GM18507 (cell line): Measurements from ENCODE around the gene MPP2.
"Not testable (repeated sequence)": the region's sequence is repeated elsewhere in the genome, so short reads cannot be mapped to it uniquely, and the experiment has no call there.

Source experiments
- DNase-seq: peaks from one replicate; pipeline ENCODE4 v3.0.0; 2011; ENCODE audit warnings: low read depth; ENCODE audit not compliant: insufficient read length; ENCODE audit errors: extremely low spot score
- FAIRE-seq: peaks from 2 replicates; lab custom pipeline; 2011; peaks lifted over from hg19 to GRCh38; lab: Jason Lieb, UNC

Gene MPP2

GRCh38 chr17:43907425-43907981 is at the start of gene MPP2:
MPP2 (minus strand) TSS chr17:43907536; CDS start chr17:43904460, 3,076 bp downstream.
- DNase-seq (no peak), FAIRE-seq (no peak)

GRCh38 chr17:43956222-43956621 is 48.9 kb upstream of the MPP2 start:
- DNase-seq: no peak
- no peak for FAIRE-seq

DNA sequence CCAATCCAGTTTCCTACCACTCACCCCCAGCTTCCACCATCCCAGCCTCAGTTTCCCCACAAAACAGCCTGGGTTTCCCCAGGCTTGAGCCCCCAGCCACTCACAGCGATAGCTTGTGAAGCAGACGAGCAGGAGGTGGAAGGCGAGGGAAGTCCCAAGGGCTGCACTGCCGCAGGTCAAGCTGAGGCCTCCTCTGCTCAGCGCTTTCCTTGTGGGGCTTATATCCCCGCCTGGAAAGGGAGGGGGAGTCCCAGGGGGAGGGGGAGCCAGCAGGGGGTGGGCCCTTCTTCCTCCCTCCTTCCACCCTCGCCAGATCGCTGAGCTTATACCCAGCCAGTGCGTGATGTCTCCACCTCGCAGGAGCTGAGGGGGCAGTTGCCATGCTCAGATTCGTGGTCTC is 46.4 kb upstream of the MPP2 start, which contains the start of gene PYY:
TSS of gene PYY (minus strand) at position 195 of the 400 bp plus-strand sequence. CDS start 457 bp downstream, outside the sequence.
- no peak for FAIRE-seq
- no peak for DNase-seq

DNA sequence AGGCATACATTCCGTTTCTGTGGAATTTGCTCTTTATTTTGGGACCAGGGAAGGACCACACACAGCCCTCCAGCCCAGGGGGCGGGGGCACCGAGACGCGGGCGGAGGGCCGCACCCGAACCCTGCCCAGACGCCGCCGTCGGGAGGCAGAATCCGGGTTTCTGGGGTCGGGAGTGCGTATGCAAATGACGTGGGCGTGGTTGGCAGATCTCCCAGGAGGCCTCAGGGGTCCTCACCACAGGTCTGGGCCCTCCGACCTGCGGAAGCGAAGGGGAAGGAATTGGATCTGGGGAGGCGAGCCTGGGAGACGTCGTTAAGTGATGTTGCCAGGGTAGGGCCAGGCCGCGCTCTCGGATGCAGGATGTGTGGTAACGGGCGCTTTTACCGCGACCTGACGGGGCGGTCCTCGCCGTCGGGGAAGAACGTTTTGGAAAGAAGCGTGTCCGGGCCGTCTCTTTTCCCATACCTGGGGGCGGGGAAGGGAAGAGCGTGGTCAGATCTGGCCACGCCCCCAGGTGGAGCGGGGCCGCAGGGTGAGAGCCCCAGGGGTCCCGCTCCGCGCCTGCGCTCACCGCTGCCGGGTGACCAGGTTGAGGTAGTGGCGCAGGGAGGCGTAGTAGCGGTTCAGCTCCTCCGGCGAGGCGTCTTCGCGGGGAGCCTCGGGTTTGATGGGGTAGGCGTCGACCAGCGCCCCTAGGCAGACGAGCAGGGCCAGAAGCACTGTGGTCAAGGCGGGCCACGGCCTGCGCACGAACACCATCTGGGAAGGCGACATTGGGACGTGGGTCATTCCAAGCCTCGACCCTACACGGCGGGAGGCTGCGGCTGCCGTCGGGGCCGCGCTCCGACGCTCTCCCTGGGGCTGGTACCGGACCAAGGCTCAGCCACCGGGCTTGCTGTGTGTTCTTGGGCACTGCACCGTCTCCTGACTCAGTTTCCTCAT is 45.7 kb upstream of the MPP2 start:
- DNase-seq (no peak), FAIRE-seq (no peak)

DNA sequence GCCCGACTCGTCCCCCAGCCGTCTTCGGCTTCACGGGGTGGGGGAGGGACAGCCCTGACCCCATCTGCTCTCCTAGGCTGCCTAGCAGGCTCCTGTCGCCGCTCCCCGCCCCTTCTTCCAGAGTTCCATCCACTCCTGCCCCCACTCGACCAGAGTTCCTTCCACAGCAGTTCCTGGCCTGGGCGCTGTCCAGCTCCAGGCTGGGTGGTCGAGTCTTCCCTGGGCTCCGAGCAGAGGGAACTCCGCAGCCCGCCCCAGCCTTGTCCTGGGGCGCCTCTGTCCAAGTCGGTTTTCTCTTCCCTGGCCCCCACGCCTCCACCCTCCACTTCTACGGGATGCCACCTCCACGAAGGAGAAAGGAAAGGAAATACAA is 45.0 kb upstream of the MPP2 start:
- FAIRE-seq (no peak), DNase-seq (no peak)

DNA sequence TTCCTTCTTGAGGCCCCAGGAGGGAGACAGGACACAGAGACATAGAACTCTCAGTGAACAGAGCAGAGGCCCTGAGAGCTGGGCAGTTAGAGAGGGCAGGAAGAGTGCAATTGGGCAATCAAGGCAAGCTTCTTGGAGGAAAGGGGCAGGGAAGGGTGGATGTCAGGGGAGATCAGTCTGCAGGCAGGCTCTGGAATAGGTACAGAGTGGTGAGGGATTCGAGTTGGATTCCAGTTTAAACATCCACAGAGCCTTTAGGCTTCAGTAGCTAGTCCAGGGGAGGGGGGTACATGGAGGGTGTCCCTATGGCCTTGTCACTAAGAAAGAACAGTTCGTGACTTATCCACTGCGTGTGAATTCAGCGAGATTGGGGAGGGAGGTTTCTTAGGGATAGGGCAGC is 44.4 kb upstream of the MPP2 start:
- DNase-seq: no peak
- no peak for FAIRE-seq

DNA sequence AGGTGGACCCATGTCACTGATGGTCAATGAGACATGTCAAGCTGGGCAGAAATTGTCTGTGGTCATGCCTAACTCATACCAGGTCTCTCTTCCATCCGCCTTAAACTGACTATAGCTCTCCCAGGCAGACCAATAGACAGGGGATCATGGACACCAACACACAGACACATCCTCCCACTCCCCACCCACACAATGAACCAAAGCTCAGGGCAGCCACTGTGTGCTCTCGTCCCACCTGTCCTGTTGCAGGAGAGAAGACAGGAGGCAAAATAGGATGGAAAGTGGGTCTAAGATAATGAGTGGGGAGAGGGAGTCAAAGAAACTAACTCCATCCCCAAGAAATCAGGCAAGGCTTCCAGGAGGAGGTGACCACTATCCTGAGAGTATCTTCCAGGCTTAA is 43.2 kb upstream of the MPP2 start:
- DNase-seq: no peak
- FAIRE-seq: no peak

DNA sequence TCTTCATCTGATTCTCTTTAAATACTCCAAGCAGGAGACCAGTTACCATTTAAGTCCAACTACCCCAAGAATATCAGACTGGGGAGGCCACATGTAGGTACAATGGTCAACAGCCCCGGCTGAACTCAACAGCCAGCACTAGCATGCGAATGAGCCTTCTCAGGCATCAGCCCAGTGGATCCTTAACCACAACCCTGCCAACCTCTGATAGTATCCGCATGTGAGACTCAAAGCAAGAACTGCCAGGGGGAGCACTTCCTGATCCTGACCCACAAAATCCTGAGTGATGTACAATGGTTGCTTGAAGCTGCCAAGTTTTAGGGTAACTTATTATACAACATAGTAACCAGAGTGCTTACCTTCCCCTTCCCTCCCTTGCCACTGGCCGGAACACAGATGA is 42.4 kb upstream of the MPP2 start:
- FAIRE-seq: no peak
- DNase-seq: no peak

GRCh38 chr17:43946781-43947180 is 39.4 kb upstream of the MPP2 start:
- no peak for DNase-seq
- no peak for FAIRE-seq

GRCh38 chr17:43945074-43945829 is 37.9 kb upstream of the MPP2 start:
- no peak for DNase-seq
- FAIRE-seq: no peak

GRCh38 chr17:43942051-43942685 is 34.8 kb upstream of the MPP2 start, which contains the start of gene PPY:
PPY (minus strand) TSS chr17:43942476; CDS start chr17:43941654, 822 bp downstream.
- DNase-seq (no peak), FAIRE-seq (no peak)

- DNase-seq (no peak), FAIRE-seq (no peak)
These were observed 33.3 kb upstream of the MPP2 start for GRCh38 chr17:43940630-43941029.

GRCh38 chr17:43939886-43940285 is 32.5 kb upstream of the MPP2 start:
- no peak for FAIRE-seq

GRCh38 chr17:43939452-43939851 is 32.1 kb upstream of the MPP2 start:
- DNase-seq, FAIRE-seq: not testable (repeated sequence)

More at GRCh38 chr17:43939886-43940285, 32.5 kb upstream of the MPP2 start:
- DNase-seq: no peak

GRCh38 chr17:43938838-43939182 is 31.5 kb upstream of the MPP2 start:
- FAIRE-seq (no peak), DNase-seq (no peak)

- DNase-seq (no peak), FAIRE-seq (no peak)
These were observed 29.1 kb upstream of the MPP2 start for GRCh38 chr17:43936434-43936833.

- DNase-seq: no peak
- FAIRE-seq: no peak
These were observed 28.6 kb upstream of the MPP2 start for GRCh38 chr17:43935926-43936261.

DNA sequence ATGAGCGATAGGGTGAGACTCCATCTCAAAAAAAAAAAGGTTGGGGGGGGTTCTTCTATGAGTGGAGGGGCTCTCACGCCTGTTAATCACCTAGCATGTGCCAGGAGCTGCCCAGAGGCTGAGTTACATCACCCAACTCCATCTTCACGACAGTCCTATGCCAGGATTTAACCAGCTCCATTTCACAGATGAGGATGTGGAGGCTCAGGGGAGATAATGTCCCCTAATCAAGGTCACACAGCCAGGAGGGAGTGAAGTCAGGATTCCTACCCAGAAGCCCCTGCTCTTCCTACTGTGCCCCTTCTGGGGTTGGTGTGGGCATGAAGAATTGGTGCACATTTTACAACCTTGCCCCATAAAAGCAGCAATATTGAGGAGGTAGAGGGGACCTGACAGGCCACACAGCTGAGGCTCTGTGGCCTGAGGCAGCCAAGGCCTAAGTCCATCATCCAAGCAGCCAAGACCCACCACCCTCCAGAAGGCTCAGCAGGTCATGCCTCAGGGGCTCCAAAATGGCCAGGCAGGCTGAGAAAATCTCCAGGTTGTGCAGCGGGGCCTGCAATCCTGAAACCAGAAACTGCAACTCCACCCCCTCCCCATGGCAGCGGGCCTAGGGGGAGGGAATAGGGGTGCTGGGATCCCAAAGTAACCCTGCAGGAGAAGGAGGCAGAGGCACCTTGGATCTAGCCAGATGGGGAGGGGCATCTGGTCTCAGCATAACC is 28.0 kb upstream of the MPP2 start:
- DNase-seq (no peak), FAIRE-seq (no peak)

DNA sequence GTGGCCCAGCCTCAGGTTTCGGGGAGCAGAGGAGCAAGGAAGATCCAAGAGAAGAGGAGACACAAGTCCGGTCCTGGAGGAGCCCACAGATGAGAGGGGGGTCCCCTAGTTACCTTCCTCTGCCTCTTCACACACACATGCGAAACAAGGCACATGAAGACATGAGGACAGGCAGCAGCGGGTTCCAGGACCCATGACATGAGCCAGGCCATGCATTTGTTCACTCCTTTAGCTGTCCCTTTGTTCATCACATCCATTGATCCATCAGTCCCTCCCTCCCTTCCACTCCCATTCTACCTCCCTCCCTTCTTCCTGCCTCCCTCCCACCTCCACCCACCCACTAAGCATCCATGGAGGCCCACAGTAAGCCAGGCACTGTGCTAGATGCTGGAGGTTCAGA is 25.6 kb upstream of the MPP2 start:
- FAIRE-seq (no peak), DNase-seq (no peak)
